Fibroblast of skin of left biceps (primary cell): ENCODE results near the gene EBI3.
"Not testable (repeated sequence)": the region's sequence is repeated elsewhere in the genome, so short reads cannot be mapped to it uniquely, and the experiment has no call there.

Source experiments
- DNase-seq, 2 experiments: peaks; one replicate each; pipeline ENCODE4 v3.0.0-alpha.2; 2013; ENCODE audit warnings: low read depth in 2 of 2

EBI3 gene

DNA sequence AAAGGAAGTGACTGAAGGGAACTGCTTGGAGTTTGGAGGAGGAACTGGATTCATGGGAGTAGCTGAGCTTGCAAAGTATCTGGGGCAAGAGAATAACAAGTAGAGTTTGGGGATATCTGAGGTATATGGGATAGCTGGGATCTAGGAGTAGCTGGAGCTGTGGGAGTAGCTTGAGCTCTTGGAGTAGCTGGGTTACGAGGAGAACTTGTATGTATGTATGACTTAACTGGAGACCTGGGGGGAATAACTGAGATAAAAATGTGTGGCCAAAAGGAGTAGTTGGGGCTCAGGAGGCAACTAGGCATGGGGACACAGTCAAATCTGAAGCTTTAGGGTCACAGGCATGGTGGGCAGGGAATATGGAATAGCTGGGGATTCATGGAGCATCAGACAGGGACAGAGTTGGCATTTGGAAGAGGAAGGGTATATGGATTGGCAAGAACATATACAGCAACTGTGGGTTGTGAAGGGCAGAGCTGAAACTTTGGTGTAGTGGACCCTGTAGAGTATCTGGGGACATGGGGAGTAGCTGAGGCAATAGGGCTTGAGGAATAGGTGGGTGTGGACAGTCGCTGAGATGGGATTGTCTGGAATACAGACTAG, 28.3 kb upstream of the EBI3 start:
- no peak for DNase-seq

DNA sequence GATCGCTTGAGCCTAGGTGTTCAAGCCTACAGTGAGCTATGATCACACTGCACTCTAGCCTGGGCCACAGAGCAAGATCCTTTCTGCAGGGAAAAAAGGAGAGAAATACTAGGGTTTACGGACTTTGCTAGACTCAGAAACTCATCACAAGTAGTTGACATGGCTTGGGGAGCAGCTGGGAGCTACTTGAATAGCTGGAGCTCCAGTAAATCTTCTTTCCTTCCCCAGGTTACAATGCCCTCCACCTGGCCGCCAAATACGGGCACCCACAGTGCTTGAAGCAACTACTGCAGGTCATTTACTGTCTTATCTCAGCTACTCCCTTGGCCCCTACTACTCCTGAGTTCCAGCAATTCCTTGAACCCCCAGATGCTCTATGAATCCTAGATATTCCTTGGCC, 27.5 kb upstream of the EBI3 start:
- DNase-seq = no peak

DNA sequence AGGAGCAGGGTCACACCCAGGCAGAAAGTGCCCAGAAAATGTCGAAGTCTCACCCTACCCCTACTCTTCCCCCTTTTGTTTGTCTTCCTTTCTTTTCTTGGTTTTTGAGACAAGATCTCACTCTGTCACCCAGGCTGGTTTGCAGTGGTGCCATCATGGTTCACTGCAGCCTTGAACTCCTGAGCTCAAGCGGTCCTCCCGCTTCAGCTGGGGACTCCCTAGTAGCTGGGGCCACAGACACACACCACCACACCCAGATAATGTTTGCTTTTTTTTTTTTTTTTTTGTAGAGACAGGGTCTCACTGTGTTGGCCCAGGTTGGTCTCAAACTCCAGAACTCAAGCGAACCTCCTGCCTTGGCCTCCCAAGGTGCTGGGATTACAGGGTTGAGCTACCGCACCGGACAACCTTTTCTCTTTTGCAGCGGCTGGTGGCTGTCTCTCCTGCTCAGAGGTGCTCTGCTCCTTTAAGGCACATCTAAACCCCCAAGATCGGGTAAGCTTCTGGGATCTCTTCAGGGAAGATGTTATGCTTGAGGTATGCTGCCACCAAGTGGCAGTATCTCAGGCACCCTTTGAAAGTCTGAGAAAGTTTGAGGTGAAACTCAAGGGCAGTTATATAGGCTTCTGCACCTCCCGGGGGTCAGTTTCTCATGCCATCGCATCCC, 22.4 kb upstream of the EBI3 start:
- DNase-seq = no peak

DNA sequence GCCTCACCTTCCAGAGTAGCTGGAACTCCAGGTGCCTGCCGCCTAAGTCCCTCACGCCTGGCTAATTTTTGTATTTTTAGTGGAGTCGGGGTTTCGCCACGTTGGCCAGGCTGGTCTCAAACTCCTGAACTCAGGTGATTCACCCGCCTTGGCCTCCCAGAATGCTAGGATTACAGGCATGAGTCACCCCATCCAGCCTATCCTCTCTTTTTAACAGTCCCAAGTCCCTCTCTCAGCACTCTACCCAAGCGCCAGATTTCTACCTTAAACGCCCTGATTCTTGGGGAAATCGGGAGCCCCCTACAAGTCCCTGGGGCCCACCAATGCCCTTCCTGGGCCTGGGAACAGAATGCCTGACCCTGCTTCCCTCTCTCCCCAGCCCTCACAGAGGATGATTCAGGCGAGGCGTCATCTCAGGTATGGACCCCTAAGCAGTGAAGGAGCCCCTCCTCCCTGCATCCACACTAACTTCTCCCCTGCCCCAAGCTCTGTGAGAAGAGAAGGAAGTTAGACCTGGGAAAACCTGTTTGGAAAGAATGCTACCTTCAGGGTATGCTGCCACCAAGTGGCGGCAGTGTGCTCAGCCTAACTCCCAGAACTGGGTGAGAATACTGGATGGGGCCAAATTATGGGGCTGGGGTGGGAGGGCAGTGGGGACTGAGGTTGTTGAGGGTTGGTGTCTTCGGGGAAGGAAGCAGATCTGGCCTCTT, 20.8 kb upstream of the EBI3 start:
- DNase-seq = no peak

DNA sequence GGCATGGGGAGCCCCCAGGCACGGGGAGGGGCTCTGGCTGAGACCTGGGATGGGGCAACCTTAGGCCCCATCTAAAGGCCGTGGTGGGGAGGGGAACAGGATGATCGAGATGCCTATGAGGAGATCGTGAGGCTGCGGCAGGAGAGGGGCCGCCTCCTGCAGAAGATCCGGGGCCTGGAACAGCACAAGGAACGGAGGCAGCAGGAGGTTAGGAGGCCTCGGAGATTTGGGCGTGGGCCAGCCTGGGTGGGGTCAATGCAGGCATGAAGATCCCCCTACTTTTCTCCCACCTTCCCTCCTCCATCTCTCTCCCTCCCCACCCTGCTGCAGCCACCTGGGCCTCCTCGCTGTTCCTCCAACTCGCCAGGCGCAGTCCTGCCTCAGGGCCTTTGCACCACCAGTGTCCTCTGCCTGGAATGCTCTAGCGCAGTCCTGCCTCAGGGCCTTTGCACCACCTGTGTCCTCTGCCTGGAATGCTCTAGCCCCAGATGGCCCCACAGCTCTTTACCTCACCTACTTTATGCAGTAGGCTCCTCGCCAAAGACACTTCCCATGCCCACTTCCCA, 19.1 kb upstream of the EBI3 start:
- no peak for DNase-seq

DNA sequence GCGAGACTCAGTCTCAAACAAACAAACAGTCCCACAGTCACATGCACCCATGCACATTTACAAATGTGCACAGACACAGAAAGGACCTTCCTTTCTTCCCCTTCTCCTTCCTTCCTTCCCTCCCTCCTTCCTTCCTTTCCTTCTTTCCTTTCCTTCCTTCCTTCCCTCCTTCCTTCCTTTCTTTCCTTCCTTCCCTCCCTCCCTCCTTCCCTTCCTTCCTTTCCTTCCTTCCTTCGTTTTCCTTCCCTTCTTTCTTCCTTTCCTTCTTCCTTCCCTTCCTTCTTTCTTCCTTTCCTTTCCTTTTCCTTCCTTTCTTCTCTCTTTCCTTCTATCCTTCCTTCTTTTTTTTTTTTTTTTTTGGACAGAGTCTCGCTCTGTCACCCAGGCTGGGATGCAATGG, 16.2 kb upstream of the EBI3 start:
- DNase-seq = no peak

DNA sequence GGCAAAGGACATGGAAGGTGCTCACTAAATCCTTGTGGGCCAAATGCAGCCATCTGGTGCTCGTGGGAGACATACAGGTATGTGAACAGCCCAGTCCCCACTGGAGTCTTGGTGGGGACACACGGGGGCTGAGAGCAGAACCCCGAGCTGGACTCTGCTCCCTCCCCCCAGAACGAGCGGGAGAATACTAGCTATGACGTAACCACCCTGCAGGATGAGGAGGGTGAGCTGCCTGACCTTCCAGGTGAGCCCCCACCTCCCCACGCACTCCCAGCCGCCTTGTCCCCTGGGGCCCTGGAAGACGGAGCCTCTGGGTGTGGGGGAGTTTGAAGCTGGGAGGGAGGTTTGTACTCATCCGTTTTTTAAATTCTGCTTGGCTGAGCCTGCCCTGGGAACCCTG, 13.5 kb upstream of the EBI3 start:
- DNase-seq = no peak

DNA sequence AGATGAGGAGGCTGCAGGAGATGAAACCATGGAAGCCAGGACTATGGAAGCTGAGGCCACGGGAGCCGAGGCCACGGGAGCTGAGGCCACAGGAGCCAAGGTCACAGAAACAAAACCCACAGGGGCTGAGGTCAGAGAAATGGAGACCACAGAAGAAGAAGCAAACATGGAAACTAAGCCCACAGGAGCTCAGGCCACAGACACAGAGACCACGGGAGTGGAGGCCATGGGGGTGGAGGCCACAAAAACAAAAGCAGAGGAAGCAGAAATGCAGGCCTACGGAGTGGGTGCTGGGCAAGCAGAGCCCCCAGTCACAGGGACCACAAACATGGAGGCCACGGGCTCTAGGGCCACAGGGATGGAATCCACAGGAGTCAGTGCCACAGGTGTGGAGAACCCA, 12.5 kb upstream of the EBI3 start:
- DNase-seq = no peak

DNA sequence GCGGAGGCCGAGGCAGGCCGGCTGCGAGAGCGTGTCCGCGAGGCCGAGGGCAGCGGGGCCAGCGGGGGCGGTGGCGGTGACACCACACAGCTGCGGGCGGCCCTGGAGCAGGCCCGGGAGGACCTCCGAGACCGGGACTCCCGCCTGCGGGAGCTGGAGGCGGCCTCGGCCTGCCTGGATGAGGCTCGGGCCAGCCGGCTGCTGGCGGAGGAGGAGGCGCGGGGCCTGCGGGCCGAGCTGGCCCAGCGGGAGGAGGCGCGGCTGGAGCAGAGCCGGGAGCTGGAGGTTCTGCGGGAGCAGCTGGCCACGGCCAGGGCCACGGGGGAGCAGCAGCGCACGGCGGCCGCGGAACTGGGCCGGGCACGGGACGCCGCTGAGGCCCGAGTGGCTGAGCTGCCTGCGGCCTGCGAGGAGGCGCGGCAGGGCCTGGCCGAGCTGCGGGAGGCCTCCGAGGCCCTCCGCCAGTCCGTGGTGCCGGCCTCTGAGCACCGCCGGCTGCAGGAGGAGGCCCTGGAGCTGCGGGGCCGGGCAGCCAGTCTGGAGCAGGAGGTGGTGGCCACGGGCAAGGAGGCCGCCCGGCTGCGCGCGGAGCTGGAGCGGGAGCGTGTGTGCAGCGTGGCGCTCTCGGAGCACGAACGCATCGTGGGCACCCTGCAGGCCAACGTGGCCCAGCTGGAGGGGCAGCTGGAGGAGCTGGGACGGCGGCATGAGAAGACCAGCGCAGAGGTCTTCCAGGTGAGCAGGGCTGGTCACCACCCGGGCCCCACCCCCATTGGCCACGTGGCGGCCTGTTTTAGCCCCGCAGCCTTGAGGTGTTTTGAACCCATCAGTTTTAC, 11.7 kb upstream of the EBI3 start:
- no peak for DNase-seq

DNA sequence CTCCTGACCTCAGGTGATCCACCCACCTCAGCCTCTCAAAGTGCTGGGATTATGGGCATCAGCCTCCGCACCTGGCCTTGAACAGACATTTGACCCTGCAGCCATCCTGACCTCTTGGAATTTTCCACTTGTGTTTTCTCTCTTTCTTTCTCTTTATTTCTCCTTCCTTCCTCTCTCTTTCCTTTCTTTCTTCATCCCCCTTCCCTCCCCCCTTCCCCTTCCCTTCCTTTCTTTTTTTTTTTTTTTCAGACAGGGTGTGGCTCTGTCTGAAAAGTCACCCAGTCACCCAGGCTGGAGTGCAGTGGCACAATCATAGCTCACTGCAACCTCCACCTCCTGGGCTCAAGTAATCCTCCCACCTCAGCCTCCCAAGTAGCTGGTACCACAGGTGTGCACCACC, 10.8 kb upstream of the EBI3 start:
- not testable (repeated sequence) for DNase-seq

DNA sequence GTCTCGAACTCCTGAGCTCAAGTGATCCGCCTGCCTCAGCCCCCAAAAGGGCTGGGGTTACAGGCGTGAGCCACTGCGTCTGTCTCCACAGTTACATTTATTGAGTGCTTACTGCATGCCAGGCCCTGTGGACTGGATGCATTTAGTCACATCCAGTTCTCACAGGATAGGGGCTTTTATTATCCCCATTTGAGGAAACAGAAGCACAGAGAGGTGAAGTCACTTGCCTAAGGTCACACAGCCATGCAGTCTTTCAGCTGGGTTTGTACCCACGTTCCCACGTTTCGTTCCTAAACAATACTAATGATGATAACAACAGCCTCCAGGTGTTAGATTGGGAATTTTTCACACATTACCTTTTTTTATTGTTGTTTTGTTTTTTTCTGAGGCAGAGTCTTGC, 9.1 kb upstream of the EBI3 start:
- DNase-seq = no peak

DNA sequence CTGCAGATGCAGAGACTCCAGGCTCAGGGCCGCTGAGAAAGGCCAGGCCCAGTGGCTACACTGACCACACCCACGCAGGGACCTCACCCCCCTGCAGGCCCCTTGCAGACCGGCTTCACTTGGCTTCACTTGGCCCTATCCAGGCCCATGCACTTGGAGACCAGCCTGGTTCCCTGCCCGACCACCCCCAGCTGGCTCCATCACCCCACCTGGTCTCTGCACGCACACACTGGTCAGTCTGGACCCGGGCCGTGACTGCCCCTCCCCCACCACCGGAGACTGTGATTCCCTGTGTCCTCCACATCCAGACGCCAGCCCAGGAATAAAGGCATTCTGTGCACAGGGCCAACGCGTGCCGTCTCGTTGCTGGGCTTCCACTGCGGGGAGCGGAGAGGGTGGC, 4.9 kb upstream of the EBI3 start:
- no peak for DNase-seq

DNA sequence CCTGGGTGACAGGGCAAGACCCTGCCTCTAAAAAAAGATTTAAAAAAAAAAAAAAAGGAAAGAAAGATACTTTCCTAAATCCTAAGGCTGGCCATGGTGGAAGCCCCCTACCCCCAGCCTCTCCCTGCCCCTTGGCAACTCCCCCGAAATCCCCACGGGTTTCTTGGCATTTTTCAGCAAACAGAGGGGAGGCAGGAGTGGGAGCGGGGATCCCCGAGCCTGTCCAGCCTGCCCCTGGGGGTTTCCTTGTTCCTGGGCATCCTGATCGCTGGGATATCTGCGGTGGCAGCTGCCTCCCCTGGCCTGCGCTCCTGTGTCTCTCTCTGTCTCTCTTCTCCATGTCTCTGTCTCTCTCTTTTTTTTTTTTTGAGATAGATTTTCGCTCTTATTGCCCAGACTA, 3.4 kb upstream of the EBI3 start:
- no peak for DNase-seq

DNA sequence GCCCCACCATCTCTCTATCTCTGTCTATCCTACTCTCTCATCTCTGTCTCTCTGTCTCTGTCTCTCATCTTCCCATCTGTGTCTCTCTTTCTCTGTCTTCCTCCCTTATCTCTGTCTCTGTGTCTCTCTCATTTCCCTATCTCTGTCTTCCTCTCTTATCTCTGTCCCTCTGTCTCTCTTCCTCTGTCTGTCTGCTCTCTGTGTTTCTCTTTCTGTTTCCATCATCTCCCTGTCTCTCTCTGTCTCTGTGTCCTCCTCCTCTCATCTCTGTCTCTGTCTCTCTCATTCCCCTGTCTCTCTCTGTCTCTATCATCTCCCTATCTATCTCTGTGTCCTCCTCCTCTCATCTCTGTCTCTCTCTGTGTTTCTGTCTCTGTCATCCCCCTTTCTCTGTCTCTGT, 1.6 kb upstream of the EBI3 start:
- no peak for DNase-seq

DNA sequence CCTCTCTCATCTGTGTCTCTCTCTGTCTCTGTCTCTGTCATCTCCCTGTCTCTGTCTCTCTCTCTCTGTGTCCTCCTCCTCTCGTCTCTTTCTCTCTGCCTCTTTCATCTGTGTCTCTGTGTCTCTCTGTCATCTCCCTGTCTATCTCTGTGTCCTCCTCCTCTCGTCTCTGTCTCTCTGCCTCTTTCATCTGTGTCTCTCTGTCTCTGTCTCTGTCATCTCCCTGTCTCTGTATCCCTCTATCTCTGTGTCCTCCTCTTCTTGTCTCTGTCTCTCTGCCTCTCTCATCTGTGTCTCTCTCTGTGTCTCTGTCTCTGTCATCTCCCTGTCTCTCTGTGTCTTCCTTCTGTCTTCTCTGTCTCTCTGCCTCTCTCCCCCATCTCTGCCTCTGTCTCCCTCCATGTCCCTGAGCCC, 551 bp upstream of the EBI3 start:
- DNase-seq = no peak

DNA sequence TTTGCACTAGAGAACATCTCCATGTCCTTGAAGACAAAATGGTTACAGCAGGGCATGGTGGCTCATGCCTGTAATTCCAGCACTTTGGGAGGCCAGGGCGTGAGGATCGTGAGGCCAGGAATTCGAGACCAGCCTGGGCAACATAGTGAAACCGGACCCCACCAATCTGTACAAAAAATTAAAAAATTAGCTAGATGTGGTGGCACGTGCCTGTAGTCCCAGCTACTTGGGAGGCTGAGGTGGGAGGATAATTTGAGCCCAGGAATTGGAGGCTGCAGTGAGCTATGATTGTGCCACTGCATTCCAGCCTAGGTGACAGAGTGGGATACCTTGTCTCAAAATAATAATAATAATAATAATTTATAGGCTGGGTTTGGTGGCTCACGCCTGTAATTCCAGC, 914 bp downstream of the EBI3 start:
- DNase-seq = not testable (repeated sequence)

DNA sequence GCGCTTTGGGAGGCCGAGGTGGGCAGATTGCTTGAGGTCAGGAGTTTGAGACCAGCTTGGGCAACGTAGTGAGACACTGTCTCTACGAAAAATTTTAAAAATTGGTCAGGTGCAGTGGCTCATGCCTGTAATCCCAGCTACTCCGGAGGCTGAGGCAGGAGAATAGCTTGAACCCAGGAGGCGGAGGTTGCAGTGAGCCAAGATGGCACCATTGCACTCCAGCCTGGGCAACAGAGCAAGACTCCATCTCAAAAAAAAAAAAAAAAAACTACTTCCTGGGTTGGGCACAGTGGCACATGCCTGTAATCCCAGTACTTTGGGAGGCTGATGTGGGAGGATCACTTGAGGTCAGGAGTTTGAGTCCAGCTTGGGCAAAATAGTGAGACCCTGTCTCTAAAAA, 2.2 kb downstream of the EBI3 start:
- not testable (repeated sequence) for DNase-seq

DNA sequence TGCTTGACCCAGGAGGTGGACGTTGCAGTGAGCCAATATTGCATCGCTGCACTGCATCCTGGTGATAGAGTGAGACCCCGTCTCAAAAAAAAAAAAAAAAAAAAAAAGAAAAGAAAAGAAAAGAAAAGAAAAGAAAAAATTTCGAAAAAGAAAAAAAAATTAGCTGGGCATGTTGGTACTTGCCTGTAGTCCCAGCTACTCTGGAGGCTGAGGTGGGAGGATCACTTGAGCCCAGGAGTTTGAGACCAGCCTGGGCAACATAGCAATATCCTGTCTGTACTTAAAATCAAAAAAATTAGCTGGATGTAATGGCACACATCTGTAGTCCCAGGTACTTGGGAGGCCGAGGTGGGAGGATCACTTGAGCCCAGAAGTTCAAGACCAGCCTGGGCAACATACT, 2.8 kb downstream of the EBI3 start:
- not testable (repeated sequence) for DNase-seq

DNA sequence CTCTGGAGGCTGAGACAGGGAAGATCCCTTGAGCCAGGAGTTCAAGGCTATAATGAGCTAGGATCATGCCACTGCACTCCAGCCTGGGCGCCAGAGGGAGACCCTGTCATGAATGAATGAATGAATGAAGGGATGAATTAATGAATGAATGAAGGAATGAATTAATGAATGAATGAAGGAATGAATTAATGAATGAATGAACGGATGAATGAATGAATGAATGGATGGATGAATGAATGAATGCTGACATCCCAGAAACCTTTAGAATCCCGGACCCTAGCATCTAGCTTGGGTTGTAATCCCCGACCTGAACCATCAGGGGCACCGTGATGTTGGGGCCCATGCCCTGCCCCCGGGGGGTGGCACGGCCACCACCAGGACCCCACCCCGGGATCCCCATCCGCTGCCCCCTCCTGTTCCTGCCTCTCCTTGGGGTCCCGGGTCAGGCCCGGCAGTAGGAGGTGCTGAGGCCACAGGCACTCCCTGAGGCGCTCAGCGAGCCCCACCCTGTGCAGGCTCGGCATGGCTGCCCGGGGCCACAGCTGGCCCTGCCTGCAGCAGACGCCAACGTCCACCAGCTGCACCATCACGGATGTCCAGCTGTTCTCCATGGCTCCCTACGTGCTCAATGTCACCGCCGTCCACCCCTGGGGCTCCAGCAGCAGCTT, 3.4 kb downstream of the EBI3 start:
- no peak for DNase-seq

DNA sequence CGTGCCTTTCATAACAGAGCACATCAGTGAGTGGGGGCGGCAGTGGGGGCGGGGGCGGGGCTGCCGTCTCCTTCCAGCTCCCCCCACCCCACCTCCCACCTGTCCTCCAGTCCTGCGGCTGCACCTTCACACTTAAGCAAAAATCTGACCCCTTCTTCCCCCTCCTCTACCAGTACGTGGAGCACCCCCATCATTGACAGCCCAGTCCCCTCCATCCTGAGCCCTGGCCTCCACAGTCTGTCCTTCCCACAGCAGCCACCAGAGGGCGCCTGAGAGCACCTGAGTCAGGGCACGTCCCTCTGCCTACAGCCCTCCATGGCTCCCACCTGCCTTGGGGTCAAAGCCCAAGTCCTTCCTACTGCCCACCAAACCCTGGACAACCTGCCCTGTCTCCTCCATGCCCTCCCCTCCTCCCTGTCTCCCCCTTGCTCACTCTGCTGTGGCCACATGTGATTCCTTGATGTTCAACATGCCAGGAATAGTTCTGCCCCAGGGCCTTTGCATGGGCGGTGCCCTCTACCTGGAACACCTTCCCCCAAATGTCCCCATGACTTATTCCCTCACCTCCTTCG, 4.0 kb downstream of the EBI3 start:
- no peak for DNase-seq

DNA sequence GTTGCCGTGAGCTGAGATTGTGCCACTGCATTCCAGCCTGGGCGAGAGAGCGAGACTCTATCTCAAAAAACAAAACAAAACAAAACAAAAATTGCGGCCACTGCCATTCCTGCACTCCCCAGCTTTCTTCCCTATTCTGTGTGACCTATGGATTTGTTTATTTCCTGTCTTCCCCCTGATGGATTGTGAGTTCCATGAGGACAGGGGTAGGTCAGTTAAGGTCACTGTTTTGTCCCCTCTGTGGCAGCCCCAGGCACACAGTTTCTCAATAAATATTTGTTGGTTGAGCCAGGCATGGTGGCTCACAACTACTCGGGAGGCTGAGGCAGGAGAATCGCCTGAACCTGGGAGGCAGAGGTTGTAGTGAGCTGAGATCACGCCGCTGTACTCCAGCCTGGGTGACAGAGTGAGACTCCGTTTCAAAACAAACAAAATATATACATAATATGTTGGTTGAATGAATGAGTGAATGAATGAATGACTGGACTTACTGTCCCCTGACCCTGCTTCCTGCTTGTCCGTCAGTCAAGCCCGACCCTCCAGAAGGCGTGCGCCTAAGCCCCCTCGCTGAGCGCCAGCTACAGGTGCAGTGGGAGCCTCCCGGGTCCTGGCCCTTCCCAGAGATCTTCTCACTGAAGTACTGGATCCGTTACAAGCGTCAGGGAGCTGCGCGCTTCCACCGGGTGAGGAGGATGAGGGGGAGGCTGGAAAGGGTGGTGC, 5.0 kb downstream of the EBI3 start:
- no peak for DNase-seq
